ENCODE data around the gene CDPF1.

- no peak for TF ChIP-seq CTCF (conservative IDR thresholded peaks at IDR 0.05 in 1 of 2, IDR thresholded peaks at IDR 0.05 in 1 of 2; ENCODE audit: extremely low read depth in 1 of 2, insufficient read depth in 1 of 2, low read depth in 1 of 2, low read length in 2 of 2)
- no peak for TF ChIP-seq EZH2 (IDR thresholded peaks at IDR 0.05; ENCODE audit: borderline replicate concordance, low read length)
These were observed 20.4 kb downstream of the CDPF1 start for GRCh38 chr22:46229701-46230100.
